SJCRH30 (cell line): ENCODE measurements around the gene DDX1. TPM values are rescaled to one million over a fixed set of nuclear protein-coding genes. Genes with fewer than 3 reads are reported as not detected.

ENCODE experiments used
- DNase-seq, 2 experiments: peaks; one replicate each; pipeline ENCODE4 v3.0.0-alpha.2; 2015 to 2020
- H3K27ac ChIP-seq: fragments of 250-450 bp; sonication (Bioruptor Pico); 2 replicates; pipeline ENCODE4 v1.5.1; 2020; ENCODE audit warnings: mild to moderate bottlenecking, moderate library complexity
- H3K27me3 ChIP-seq: fragments of 250-450 bp; sonication (Bioruptor Pico); 2 replicates; pipeline ENCODE4 v1.5.1; 2020; ENCODE audit warnings: mild to moderate bottlenecking, moderate library complexity
- H3K36me3 ChIP-seq: fragments of 250-450 bp; sonication (Bioruptor Pico); 2 replicates; pipeline ENCODE4 v1.5.1; 2020; ENCODE audit warnings: mild to moderate bottlenecking, moderate library complexity
- H3K4me1 ChIP-seq: fragments of 250-450 bp; sonication (Bioruptor Pico); 2 replicates; pipeline ENCODE4 v1.5.1; 2020; ENCODE audit warnings: mild to moderate bottlenecking, moderate library complexity
- H3K4me3 ChIP-seq: fragments of 250-450 bp; sonication (Bioruptor Pico); 2 replicates; pipeline ENCODE4 v1.5.1; 2020; ENCODE audit warnings: mild to moderate bottlenecking, moderate library complexity
- H3K9me3 ChIP-seq: fragments of 250-450 bp; sonication (Bioruptor Pico); replicated peaks from 2 replicates; pipeline ENCODE4 v1.5.1; 2020; ENCODE audit warnings: mild to moderate bottlenecking, moderate library complexity
- total RNA-seq: library from RNA; depleted of rRNA; stranded (reverse); fragments of >200 nt; shearing (Covaris generic); gene quantifications from 2 replicates; pipeline ENCODE4 v1.2.3, GENCODE V29; 2014

Gene DDX1
- total RNA-seq, 1 experiment from 2014 or later, result 139 TPM

- Histone ChIP-seq H3K36me3 (no peaks in the 10 kb centered on the region), H3K27me3 (no peaks in the 10 kb centered on the region), H3K4me3 (no peak overlapping the region), H3K27ac (no peak overlapping the region), H3K9me3 (no peaks in the 10 kb centered on the region), H3K4me1 (peaks cover 4% of the 10 kb centered on the region)
- no peak for DNase-seq
These were observed 53.6 kb downstream of the DDX1 start for GRCh38 chr2:15645300-15645699.

GRCh38 chr2:15645720-15646385 is 54.2 kb downstream of the DDX1 start:
- Histone ChIP-seq H3K9me3 (no peaks in the 10 kb centered on the region), H3K4me1 (no peaks in the 10 kb centered on the region; the same call in 1 of the 2 replicates), H3K4me3 (no peak overlapping the region), H3K27ac (no peak overlapping the region), H3K27me3 (no peaks in the 10 kb centered on the region), H3K36me3 (no peaks in the 10 kb centered on the region)
- no peak for DNase-seq

GRCh38 chr2:15646661-15647060 is 55.0 kb downstream of the DDX1 start:
- H3K4me1 ChIP-seq, result no peaks in the 10 kb centered on the region; the same call in 1 of the 2 replicates
- no peaks in the 10 kb centered on the region for H3K9me3 ChIP-seq
- no peaks in the 10 kb centered on the region for H3K36me3 ChIP-seq
- no peak overlapping the region for H3K27ac ChIP-seq
- H3K27me3 ChIP-seq, result no peaks in the 10 kb centered on the region
- DNase-seq, result no peak
- no peak overlapping the region for H3K4me3 ChIP-seq

GRCh38 chr2:15647622-15648590 is 56.2 kb downstream of the DDX1 start:
- Histone ChIP-seq H3K4me1 (no peaks in the 10 kb centered on the region), H3K9me3 (no peaks in the 10 kb centered on the region), H3K27ac (no peak overlapping the region), H3K4me3 (no peak overlapping the region), H3K36me3 (no peaks in the 10 kb centered on the region), H3K27me3 (no peaks in the 10 kb centered on the region)
- DNase-seq, result no peak

GRCh38 chr2:15648593-15649525 is 57.2 kb downstream of the DDX1 start:
- DNase-seq, result no peak
- no peak overlapping the region for H3K27ac ChIP-seq
- no peak overlapping the region for H3K4me3 ChIP-seq
- H3K4me1 ChIP-seq, result no peaks in the 10 kb centered on the region
- H3K9me3 ChIP-seq, result no peaks in the 10 kb centered on the region
- H3K27me3 ChIP-seq, result no peaks in the 10 kb centered on the region
- no peaks in the 10 kb centered on the region for H3K36me3 ChIP-seq

GRCh38 chr2:15649561-15650255 is 58.0 kb downstream of the DDX1 start:
- Histone ChIP-seq H3K27ac (no peak overlapping the region), H3K36me3 (no peaks in the 10 kb centered on the region), H3K27me3 (no peaks in the 10 kb centered on the region), H3K9me3 (no peaks in the 10 kb centered on the region), H3K4me3 (no peak overlapping the region), H3K4me1 (no peaks in the 10 kb centered on the region)
- DNase-seq, result no peak

GRCh38 chr2:15650616-15651366 is 59.1 kb downstream of the DDX1 start:
- H3K27me3 ChIP-seq, result no peaks in the 10 kb centered on the region
- H3K27ac ChIP-seq, result no peak overlapping the region
- no peaks in the 10 kb centered on the region for H3K9me3 ChIP-seq
- H3K36me3 ChIP-seq, result no peaks in the 10 kb centered on the region
- peak in 1 of 2 experiments; percentile 26 for DNase-seq
- no peak overlapping the region for H3K4me3 ChIP-seq
- no peaks in the 10 kb centered on the region for H3K4me1 ChIP-seq

- no peak overlapping the region for H3K27ac ChIP-seq
- no peak for DNase-seq
- no peaks in the 10 kb centered on the region for H3K27me3 ChIP-seq
- no peak overlapping the region for H3K4me3 ChIP-seq
- H3K4me1 ChIP-seq, result no peaks in the 10 kb centered on the region
- H3K9me3 ChIP-seq, result no peaks in the 10 kb centered on the region
- H3K36me3 ChIP-seq, result no peaks in the 10 kb centered on the region
These were observed 59.7 kb downstream of the DDX1 start for GRCh38 chr2:15651367-15651727.

- Histone ChIP-seq H3K36me3 (no peaks in the 10 kb centered on the region), H3K4me1 (no peaks in the 10 kb centered on the region), H3K9me3 (no peaks in the 10 kb centered on the region), H3K27me3 (no peaks in the 10 kb centered on the region), H3K27ac (no peak overlapping the region), H3K4me3 (no peak overlapping the region)
- no peak for DNase-seq
These were observed 60.6 kb downstream of the DDX1 start for GRCh38 chr2:15652252-15652651.

- Histone ChIP-seq H3K4me3 (no peak overlapping the region), H3K36me3 (no peaks in the 10 kb centered on the region), H3K27ac (no peak overlapping the region), H3K4me1 (no peaks in the 10 kb centered on the region), H3K9me3 (no peaks in the 10 kb centered on the region), H3K27me3 (no peaks in the 10 kb centered on the region)
- DNase-seq, result no peak
These were observed 61.1 kb downstream of the DDX1 start for GRCh38 chr2:15652801-15653200.

- H3K4me1 ChIP-seq, result no peaks in the 10 kb centered on the region
- H3K4me3 ChIP-seq, result no peak overlapping the region
- H3K27ac ChIP-seq, result no peak overlapping the region
- H3K9me3 ChIP-seq, result 0 out of 2 replicates have a peak, but pooled peaks cover 3% of the 10 kb centered on the region
- H3K27me3 ChIP-seq, result no peaks in the 10 kb centered on the region
- H3K36me3 ChIP-seq, result no peaks in the 10 kb centered on the region
- no peak for DNase-seq
These were observed 62.4 kb downstream of the DDX1 start for GRCh38 chr2:15653806-15654726.

- no peak overlapping the region for H3K4me3 ChIP-seq
- H3K4me1 ChIP-seq, result no peaks in the 10 kb centered on the region
- H3K36me3 ChIP-seq, result no peaks in the 10 kb centered on the region
- H3K27me3 ChIP-seq, result no peaks in the 10 kb centered on the region
- no peak overlapping the region for H3K27ac ChIP-seq
- no peak for DNase-seq
- 0 out of 2 replicates have a peak, but pooled peaks cover 3% of the 10 kb centered on the region for H3K9me3 ChIP-seq
These were observed 63.0 kb downstream of the DDX1 start for GRCh38 chr2:15654727-15655073.
